H9 (cell line): ENCODE results near the gene PRR13. TPM values are rescaled to one million over a fixed set of nuclear protein-coding genes. Genes with fewer than 3 reads are reported as not detected.

Experiments
- DNase-seq: peaks from one replicate; pipeline ENCODE4 v3.0.0-alpha.2; 2017
- H2AFZ ChIP-seq: one replicate; pipeline ENCODE4 v1.6.1; 2013; ENCODE audit warnings: mild to moderate bottlenecking, low read length, control low read depth, moderate library complexity
- H2AK5ac ChIP-seq: 2 replicates; pipeline ENCODE4 v1.6.1; 2013; ENCODE audit warnings: low read length, control low read depth, mixed read lengths; ENCODE audit not compliant: insufficient read length
- H2BK120ac ChIP-seq: one replicate; pipeline ENCODE4 v1.6.1; 2013; ENCODE audit warnings: low read depth, mild to moderate bottlenecking, low read length, control low read depth, inconsistent platforms; ENCODE audit not compliant: poor library complexity, severe bottlenecking
- H2BK12ac ChIP-seq: 2 replicates; pipeline ENCODE4 v1.6.1; 2013; ENCODE audit warnings: low read length, control low read depth, mixed read lengths, low read depth; ENCODE audit not compliant: insufficient read length
- H2BK15ac ChIP-seq: 2 replicates; pipeline ENCODE4 v1.6.1; 2013; ENCODE audit warnings: low read depth, low read length, control low read depth
- H2BK20ac ChIP-seq: one replicate; pipeline ENCODE4 v1.6.1; 2013; ENCODE audit warnings: low read depth, mild to moderate bottlenecking, low read length, control low read depth, inconsistent platforms; ENCODE audit not compliant: poor library complexity, severe bottlenecking
- H2BK5ac ChIP-seq: 2 replicates; pipeline ENCODE4 v1.6.1; 2013; ENCODE audit warnings: low read length, control low read depth, mixed read lengths; ENCODE audit not compliant: insufficient read length
- H3K14ac ChIP-seq: 2 replicates; pipeline ENCODE4 v1.6.1; 2013; ENCODE audit warnings: low read length, control low read depth; ENCODE audit not compliant: insufficient read depth
- H3K18ac ChIP-seq: 2 replicates; pipeline ENCODE4 v1.6.1; 2013; ENCODE audit warnings: low read depth, mild to moderate bottlenecking, mixed read lengths, low read length, control low read depth; ENCODE audit not compliant: insufficient read length
- H3K23ac ChIP-seq: 2 replicates; pipeline ENCODE4 v1.6.1; 2013; ENCODE audit warnings: low read length, control low read depth, mixed read lengths, low read depth; ENCODE audit not compliant: insufficient read length
- H3K23me2 ChIP-seq: 2 replicates; pipeline ENCODE4 v1.6.1; 2013; ENCODE audit warnings: low read depth, mild to moderate bottlenecking, mixed read lengths, low read length, control low read depth; ENCODE audit not compliant: insufficient read length, poor library complexity, severe bottlenecking
- H3K27ac ChIP-seq: 2 replicates; pipeline ENCODE4 v1.5.1; 2013; ENCODE audit warnings: low read length, control low read depth, mixed read lengths, low read depth; ENCODE audit not compliant: insufficient read length
- H3K27me3 ChIP-seq: 2 replicates; pipeline ENCODE4 v1.6.1; 2013; ENCODE audit warnings: low read length, control low read depth, inconsistent platforms; ENCODE audit not compliant: insufficient read depth
- H3K4ac ChIP-seq: 2 replicates; pipeline ENCODE4 v1.6.1; 2013; ENCODE audit warnings: low read depth, mild to moderate bottlenecking, control low read depth, inconsistent platforms, low read length, moderate library complexity
- H3K4me1 ChIP-seq: 2 replicates; pipeline ENCODE4 v1.6.1; 2013; ENCODE audit warnings: low read length, control low read depth, inconsistent platforms; ENCODE audit not compliant: insufficient read depth
- H3K4me2 ChIP-seq: 2 replicates; pipeline ENCODE4 v1.6.1; 2013; ENCODE audit warnings: low read length, control low read depth, mixed read lengths; ENCODE audit not compliant: insufficient read length, insufficient read depth
- H3K56ac ChIP-seq: 2 replicates; pipeline ENCODE4 v1.6.1; 2013; ENCODE audit warnings: low read depth, mild to moderate bottlenecking, mixed read lengths, low read length, control low read depth; ENCODE audit not compliant: insufficient read length
- H3K79me1 ChIP-seq: 2 replicates; pipeline ENCODE4 v1.6.1; 2013; ENCODE audit warnings: low read depth, mild to moderate bottlenecking, moderate library complexity, low read length, control low read depth, inconsistent platforms; ENCODE audit not compliant: insufficient read depth, poor library complexity, severe bottlenecking
- H3K79me2 ChIP-seq: 2 replicates; pipeline ENCODE4 v1.6.1; 2013; ENCODE audit warnings: low read length, control low read depth, inconsistent platforms; ENCODE audit not compliant: insufficient read depth
- H3K9ac ChIP-seq: 2 replicates; pipeline ENCODE4 v1.6.1; 2013; ENCODE audit warnings: low read length, control low read depth, mixed read lengths; ENCODE audit not compliant: insufficient read length; ENCODE audit errors: extremely low read depth
- H3K9me3 ChIP-seq: one replicate; pipeline ENCODE4 v1.6.1; 2013; ENCODE audit warnings: low read depth, low read length, inconsistent platforms; ENCODE audit not compliant: control insufficient read depth
- H3T11ph ChIP-seq: one replicate; pipeline ENCODE4 v1.6.1; 2013; ENCODE audit warnings: mild to moderate bottlenecking, low read length, control low read depth, inconsistent platforms
- H4K20me1 ChIP-seq: one replicate; pipeline ENCODE4 v1.6.1; 2013; ENCODE audit not compliant: control insufficient read depth, insufficient read length, insufficient read depth
- H4K5ac ChIP-seq: 2 replicates; pipeline ENCODE4 v1.6.1; 2013; ENCODE audit warnings: low read depth, mild to moderate bottlenecking, mixed read lengths, low read length, control low read depth; ENCODE audit not compliant: insufficient read length
- H4K8ac ChIP-seq: replicated peaks from 2 replicates; pipeline ENCODE4 v1.6.1; 2013; ENCODE audit warnings: low read length, control low read depth, mixed read lengths, low read depth; ENCODE audit not compliant: insufficient read length
- H4K91ac ChIP-seq: 2 replicates; pipeline ENCODE4 v1.6.1; 2013; ENCODE audit warnings: low read depth, mild to moderate bottlenecking, moderate library complexity, mixed read lengths, low read length, control low read depth; ENCODE audit not compliant: insufficient read length
- H3K27ac Mint-ChIP-seq, 3 experiments: 2 replicates in 2 of 3; 3 replicates in 1 of 3; pipeline ENCODE4 v1.8.0; 2020 to 2021; ENCODE audit warnings: mixed read lengths in 3 of 3, mild to moderate bottlenecking in 1 of 3, moderate library complexity in 1 of 3
- H3K27me3 Mint-ChIP-seq: 2 replicates; pipeline ENCODE4 v1.8.0; 2021; ENCODE audit warnings: low read depth, mild to moderate bottlenecking, moderate library complexity, mixed read lengths
- H3K36me3 Mint-ChIP-seq, 3 experiments: 2 replicates in 2 of 3; 3 replicates in 1 of 3; pipeline ENCODE4 v1.8.0; 2020 to 2021; ENCODE audit warnings: low read depth in 3 of 3, mixed read lengths in 3 of 3; ENCODE audit not compliant: insufficient read depth in 1 of 3
- H3K4me1 Mint-ChIP-seq, 2 experiments: 2 replicates each; pipeline ENCODE4 v1.8.0; 2020; ENCODE audit warnings: mixed read lengths in 2 of 2
- H3K4me3 Mint-ChIP-seq, 2 experiments: 2 replicates in 1 of 2; 3 replicates in 1 of 2; pipeline ENCODE4 v1.8.0; 2020 to 2021; ENCODE audit warnings: mild to moderate bottlenecking in 2 of 2, mixed read lengths in 2 of 2, moderate library complexity in 1 of 2
- H3K9me3 Mint-ChIP-seq, 2 experiments: 2 replicates in 1 of 2; 3 replicates in 1 of 2; pipeline ENCODE4 v1.8.0; 2020; ENCODE audit warnings: mild to moderate bottlenecking in 2 of 2, mixed read lengths in 2 of 2, moderate library complexity in 1 of 2
- CTCF ChIP-seq: fragments of 200-600 bp; sonication (generic); conservative IDR thresholded peaks from 3 replicates; pipeline ENCODE4 v1.8.0; 2021; ENCODE audit warnings: antibody characterized with exemption, mild to moderate bottlenecking
- WGBS: extraction: QIAGEN DNeasy Blood & Tissue Kit; methylation state at CpG from one replicate; pipeline ENCODE4 v1.1.7; 2013; ENCODE audit warnings: missing lambda C conversion rate, low lambda C conversion rate, mixed read lengths; ENCODE audit not compliant: insufficient read length; ENCODE audit errors: extremely low coverage; 5-methylcytosine and 5-hydroxymethylcytosine counted together
- total RNA-seq: library from RNA; stranded (reverse); gene quantifications from 2 replicates; pipeline ENCODE4 v1.2.1, GENCODE V29; 2021

Gene PRR13
- total RNA-seq, 1 experiment from 2014 or later: 147 TPM

GRCh38 chr12:53483979-53484377 lies 42.4 kb downstream of the PRR13 start:
- no peak for TF ChIP-seq CTCF
- Histone ChIP-seq H3K27ac (no peak overlapping the region), H3K27me3 (no peaks in the 10 kb centered on the region), H2BK5ac (no peak overlapping the region), H3K23me2 (no peaks in the 10 kb centered on the region), H4K8ac (no peak overlapping the region), H3K4ac (no peak overlapping the region), H3K56ac (no peak overlapping the region), H2AFZ (no peak overlapping the region), H2AK5ac (no peak overlapping the region), H2BK12ac (no peak overlapping the region), H3T11ph (no peak overlapping the region), H3K9ac (no peak overlapping the region), H3K4me2 (no peak overlapping the region), H2BK15ac (no peak overlapping the region), H3K23ac (no peak overlapping the region), H3K18ac (no peak overlapping the region), H3K4me1 (no peaks in the 10 kb centered on the region), H4K91ac (no peak overlapping the region), H4K20me1 (no peaks in the 10 kb centered on the region), H3K79me2 (no peaks in the 10 kb centered on the region), H2BK120ac (no peak overlapping the region), H3K14ac (no peak overlapping the region), H3K79me1 (no peaks in the 10 kb centered on the region), H2BK20ac (no peak overlapping the region), H3K9me3 (no peaks in the 10 kb centered on the region), H4K5ac (no peak overlapping the region)
- no CpG with 5 or more reads among the region's 4 CpGs for WGBS
- no peak overlapping the region for H3K4me3 Mint-ChIP-seq
- H3K27ac Mint-ChIP-seq: peak overlapping the region; percentile 24 to 82 (median 49); a peak in 6 of 7 replicates
- no peak for DNase-seq
- no peaks in the 10 kb centered on the region for H3K9me3 Mint-ChIP-seq
- peaks cover 40 to 70% (median 68%) of the 10 kb centered on the region in 3 experiments for H3K36me3 Mint-ChIP-seq
- peaks cover 1% of the 10 kb centered on the region; the same call in 1 of the 2 replicates for H3K27me3 Mint-ChIP-seq
- H3K4me1 Mint-ChIP-seq: peaks cover 15 to 28% of the 10 kb centered on the region in 2 experiments
